ENCODE results near the gene CES2. TPM values are rescaled to one million over a fixed set of nuclear protein-coding genes. Genes with fewer than 3 reads are reported as not detected.

Gene CES2
- total RNA-seq, 5 donors from 2014 or later (not counting 1 experiment from before 2014, with no cell fraction given): 35.3 to 56.5 (median 50.2) TPM

GRCh38 chr16:66958857-66959703 lies 23.8 kb downstream of the CES2 start:
- no peaks in the 10 kb centered on the region for H3K9me3 Mint-ChIP-seq
- Histone ChIP-seq H3K27me3 (replicated peaks in 1 of 2; ENCODE audit: control insufficient read depth in 2 of 2, extremely low read depth in 1 of 2, insufficient read depth in 2 of 2, low read length in 1 of 2) (peaks cover 0 to 17% of the 10 kb centered on the region in 2 experiments), H3K4me3 (ENCODE audit: control insufficient read depth in 1 of 2, extremely low read depth in 1 of 2, low read length in 1 of 2) (no peak overlapping the region), H3K36me3 (ENCODE audit: control insufficient read depth in 2 of 2, extremely low read depth in 1 of 2, insufficient read depth in 1 of 2, low read length in 1 of 2) (no peaks in the 10 kb centered on the region), H3K4me1 (ENCODE audit: control insufficient read depth in 1 of 2, extremely low read depth in 1 of 2, insufficient read depth in 2 of 2, low read length in 2 of 2) (peaks cover 0 to 3% of the 10 kb centered on the region in 2 experiments), H3K27ac (ENCODE audit: low read length) (no peak overlapping the region), H3K9me3 (no peaks in the 10 kb centered on the region)
- peaks cover under 1% of the 10 kb centered on the region in 2 donors for H3K27me3 Mint-ChIP-seq
- ATAC-seq (replicated peaks in 1 of 4): no peak
- CTCF ChIA-PET: interaction anchor here in 1 of 2 donors (0.7 kb wide), 1 partner anchor 349 kb away, joined by 4 read pairs; no protein-coding TSS in a partner anchor
- no peak overlapping the region for H3K27ac Mint-ChIP-seq
- H3K4me3 Mint-ChIP-seq: no peak overlapping the region
- WGBS (ENCODE audit: insufficient coverage): 71% methylated on average over 7 of the region's 7 CpGs
- H3K36me3 Mint-ChIP-seq: no peaks in the 10 kb centered on the region
- POLR2A ChIA-PET: interaction anchor here in 1 of 2 donors (0.6 kb wide), 1 partner anchor 324 kb away, joined by 5 read pairs; no protein-coding TSS in a partner anchor
- peaks cover 10 to 27% (median 17%) of the 10 kb centered on the region in 3 donors for H3K4me1 Mint-ChIP-seq
- DNase-seq: no peak

- DNase-seq (no peak), ATAC-seq (replicated peaks in 1 of 4) (no peak)
- no peaks in the 10 kb centered on the region for H3K9me3 ChIP-seq
- H3K4me1 ChIP-seq (ENCODE audit: control insufficient read depth in 1 of 2, extremely low read depth in 1 of 2, insufficient read depth in 2 of 2, low read length in 2 of 2): peaks cover 0 to 3% of the 10 kb centered on the region in 2 experiments
- Mint-ChIP-seq H3K9me3 (no peaks in the 10 kb centered on the region), H3K27ac (no peak overlapping the region), H3K4me3 (no peak overlapping the region), H3K27me3 (peaks cover 0 to 2% of the 10 kb centered on the region in 2 donors), H3K4me1 (peaks cover 10 to 26% (median 17%) of the 10 kb centered on the region in 3 donors), H3K36me3 (no peaks in the 10 kb centered on the region)
- no peak overlapping the region for H3K4me3 ChIP-seq (ENCODE audit: control insufficient read depth in 1 of 2, extremely low read depth in 1 of 2, low read length in 1 of 2)
- H3K27me3 ChIP-seq (replicated peaks in 1 of 2; ENCODE audit: control insufficient read depth in 2 of 2, extremely low read depth in 1 of 2, insufficient read depth in 2 of 2, low read length in 1 of 2): peaks cover 0 to 23% of the 10 kb centered on the region in 2 experiments
- H3K36me3 ChIP-seq (ENCODE audit: control insufficient read depth in 2 of 2, extremely low read depth in 1 of 2, insufficient read depth in 1 of 2, low read length in 1 of 2): no peaks in the 10 kb centered on the region
- WGBS (ENCODE audit: insufficient coverage): 17% methylated on average over 1 of the region's 5 CpGs
- no peak overlapping the region for H3K27ac ChIP-seq (ENCODE audit: low read length)
- CTCF ChIA-PET: no interaction called here
- POLR2A ChIA-PET: no interaction called here
These were observed 24.4 kb downstream of the CES2 start for GRCh38 chr16:66959704-66960161.

GRCh38 chr16:66960270-66960669 lies 25.0 kb downstream of the CES2 start:
- CTCF ChIA-PET: interaction anchor here (0.6 kb wide), 2 partner anchors 109 to 671 kb away, joined by 3 read pairs; no protein-coding TSS in a partner anchor
- Mint-ChIP-seq H3K4me3 (no peak overlapping the region), H3K27me3 (peaks cover 0 to 7% of the 10 kb centered on the region in 2 donors), H3K27ac (no peak overlapping the region), H3K9me3 (no peaks in the 10 kb centered on the region), H3K4me1 (peaks cover 10 to 26% (median 17%) of the 10 kb centered on the region in 3 donors), H3K36me3 (no peaks in the 10 kb centered on the region)
- WGBS (ENCODE audit: insufficient coverage): 100% methylated on average over 1 of the region's 1 CpG
- DNase-seq: no peak
- Histone ChIP-seq H3K9me3 (no peaks in the 10 kb centered on the region), H3K27ac (ENCODE audit: low read length) (no peak overlapping the region), H3K4me1 (ENCODE audit: control insufficient read depth in 1 of 2, extremely low read depth in 1 of 2, insufficient read depth in 2 of 2, low read length in 2 of 2) (peaks cover 0 to 3% of the 10 kb centered on the region in 2 experiments), H3K4me3 (ENCODE audit: control insufficient read depth in 1 of 2, extremely low read depth in 1 of 2, low read length in 1 of 2) (no peak overlapping the region), H3K27me3 (replicated peaks in 1 of 2; ENCODE audit: control insufficient read depth in 2 of 2, extremely low read depth in 1 of 2, insufficient read depth in 2 of 2, low read length in 1 of 2) (peaks cover 0 to 27% of the 10 kb centered on the region in 2 experiments), H3K36me3 (ENCODE audit: control insufficient read depth in 2 of 2, extremely low read depth in 1 of 2, insufficient read depth in 1 of 2, low read length in 1 of 2) (no peaks in the 10 kb centered on the region)
- POLR2A ChIA-PET: no interaction called here
- no peak for ATAC-seq (replicated peaks in 1 of 4)

GRCh38 chr16:66961065-66961744 lies 25.9 kb downstream of the CES2 start, which contains the start of gene CES3:
CES3 (plus strand) TSS chr16:66961266; CDS start chr16:66961308, 42 bp downstream.
- H3K27me3 Mint-ChIP-seq: peaks cover 0 to 7% of the 10 kb centered on the region in 2 donors
- Histone ChIP-seq H3K4me3 (ENCODE audit: control insufficient read depth in 1 of 2, extremely low read depth in 1 of 2, low read length in 1 of 2) (no peak within 1 kb of the TSS), H3K27ac (ENCODE audit: low read length) (no peak within 1 kb of the TSS), H3K36me3 (ENCODE audit: control insufficient read depth in 2 of 2, extremely low read depth in 1 of 2, insufficient read depth in 1 of 2, low read length in 1 of 2) (no peaks in the 10 kb centered on the region), H3K4me1 (ENCODE audit: control insufficient read depth in 1 of 2, extremely low read depth in 1 of 2, insufficient read depth in 2 of 2, low read length in 2 of 2) (peaks cover 0 to 3% of the 10 kb centered on the region in 2 experiments), H3K27me3 (replicated peaks in 1 of 2; ENCODE audit: control insufficient read depth in 2 of 2, extremely low read depth in 1 of 2, insufficient read depth in 2 of 2, low read length in 1 of 2) (peaks cover 0 to 27% of the 10 kb centered on the region in 2 experiments), H3K9me3 (no peaks in the 10 kb centered on the region)
- peaks cover 10 to 26% (median 17%) of the 10 kb centered on the region in 3 donors for H3K4me1 Mint-ChIP-seq
- no peaks in the 10 kb centered on the region for H3K9me3 Mint-ChIP-seq
- WGBS (ENCODE audit: insufficient coverage): 79% methylated on average over 14 of the region's 16 CpGs
- ATAC-seq (replicated peaks in 1 of 4) (peak; percentile 78 to 91 (median 88)), DNase-seq (peak in 33 of 35 experiments; percentile 15 to 65 (median 41))
- CTCF ChIA-PET: interaction anchor here (0.5 to 0.7 kb wide), 6 partner anchors 24 to 670 kb away, joined by 3 read pairs; no protein-coding TSS in a partner anchor
- H3K27ac Mint-ChIP-seq: no peak within 1 kb of the TSS
- H3K4me3 Mint-ChIP-seq: no peak within 1 kb of the TSS
- H3K36me3 Mint-ChIP-seq: no peaks in the 10 kb centered on the region
- POLR2A ChIA-PET: no interaction called here

GRCh38 chr16:66961914-66962313 lies 26.6 kb downstream of the CES2 start:
- Mint-ChIP-seq H3K27me3 (peaks cover 0 to 7% of the 10 kb centered on the region in 2 donors), H3K4me3 (no peak overlapping the region), H3K27ac (no peak overlapping the region), H3K9me3 (no peaks in the 10 kb centered on the region), H3K4me1 (peaks cover 10 to 26% (median 17%) of the 10 kb centered on the region in 3 donors), H3K36me3 (no peaks in the 10 kb centered on the region)
- Histone ChIP-seq H3K9me3 (no peaks in the 10 kb centered on the region), H3K4me3 (ENCODE audit: control insufficient read depth in 1 of 2, extremely low read depth in 1 of 2, low read length in 1 of 2) (no peak overlapping the region), H3K4me1 (ENCODE audit: control insufficient read depth in 1 of 2, extremely low read depth in 1 of 2, insufficient read depth in 2 of 2, low read length in 2 of 2) (peaks cover 0 to 3% of the 10 kb centered on the region in 2 experiments), H3K27me3 (replicated peaks in 1 of 2; ENCODE audit: control insufficient read depth in 2 of 2, extremely low read depth in 1 of 2, insufficient read depth in 2 of 2, low read length in 1 of 2) (peaks cover 0 to 27% of the 10 kb centered on the region in 2 experiments), H3K27ac (ENCODE audit: low read length) (no peak overlapping the region), H3K36me3 (ENCODE audit: control insufficient read depth in 2 of 2, extremely low read depth in 1 of 2, insufficient read depth in 1 of 2, low read length in 1 of 2) (no peaks in the 10 kb centered on the region)
- DNase-seq (no peak), ATAC-seq (replicated peaks in 1 of 4) (no peak)
- ChIA-PET POLR2A (no interaction called here), CTCF (interaction anchor here in 1 of 2 donors (0.7 kb wide), 1 partner anchor 51 kb away, joined by 3 read pairs; no protein-coding TSS in a partner anchor)
- WGBS (ENCODE audit: insufficient coverage): 36% methylated on average over 4 of the region's 5 CpGs

- Histone ChIP-seq H3K36me3 (ENCODE audit: control insufficient read depth in 2 of 2, extremely low read depth in 1 of 2, insufficient read depth in 1 of 2, low read length in 1 of 2) (no peaks in the 10 kb centered on the region), H3K27ac (ENCODE audit: low read length) (no peak overlapping the region), H3K4me1 (ENCODE audit: control insufficient read depth in 1 of 2, extremely low read depth in 1 of 2, insufficient read depth in 2 of 2, low read length in 2 of 2) (peaks cover 0 to 3% of the 10 kb centered on the region in 2 experiments), H3K27me3 (replicated peaks in 1 of 2; ENCODE audit: control insufficient read depth in 2 of 2, extremely low read depth in 1 of 2, insufficient read depth in 2 of 2, low read length in 1 of 2) (peaks cover 0 to 26% of the 10 kb centered on the region in 2 experiments), H3K4me3 (ENCODE audit: control insufficient read depth in 1 of 2, extremely low read depth in 1 of 2, low read length in 1 of 2) (no peak overlapping the region), H3K9me3 (no peaks in the 10 kb centered on the region)
- ATAC-seq (replicated peaks in 1 of 4) (no peak), DNase-seq (no peak)
- H3K9me3 Mint-ChIP-seq: no peaks in the 10 kb centered on the region
- 48% methylated on average over 4 of the region's 6 CpGs for WGBS (ENCODE audit: insufficient coverage)
- no peak overlapping the region for H3K27ac Mint-ChIP-seq
- H3K27me3 Mint-ChIP-seq: peaks cover 0 to 7% of the 10 kb centered on the region in 2 donors
- POLR2A ChIA-PET: no interaction called here
- no peaks in the 10 kb centered on the region for H3K36me3 Mint-ChIP-seq
- CTCF ChIA-PET: interaction anchor here in 1 of 2 donors (0.6 to 0.7 kb wide), 2 partner anchors 11 to 189 kb away, joined by 3 to 4 read pairs; no protein-coding TSS in a partner anchor
- H3K4me1 Mint-ChIP-seq: peaks cover 6 to 21% (median 9%) of the 10 kb centered on the region in 3 donors
- no peak overlapping the region for H3K4me3 Mint-ChIP-seq
These were observed 28.7 kb downstream of the CES2 start for GRCh38 chr16:66964049-66964448.

Measured in T-cell (primary cell).